GM21723 (cell line): ENCODE measurements around the gene SORT1.

Source experiments
- ATAC-seq: cut with Tn5 transposase; IDR thresholded peaks from one replicate; pipeline ENCODE4 v1.9.1; 2021; ENCODE audit warnings: mild to moderate bottlenecking, moderate library complexity; ENCODE audit not compliant: unreplicated experiment

SORT1 gene

GRCh38 chr1:109277434-109278204, 120.1 kb downstream of the SORT1 start:
- peak; percentile 82 for ATAC-seq

- no peak for ATAC-seq
Observed at GRCh38 chr1:109275706-109276345, 121.9 kb downstream of the SORT1 start.

- ATAC-seq = no peak
Observed at GRCh38 chr1:109274533-109275476, 122.9 kb downstream of the SORT1 start.

- no peak for ATAC-seq
Observed at GRCh38 chr1:109273570-109274288, 124.0 kb downstream of the SORT1 start.

- no peak for ATAC-seq
Observed at GRCh38 chr1:109272831-109273547, 124.7 kb downstream of the SORT1 start.

GRCh38 chr1:109272021-109272799, 125.5 kb downstream of the SORT1 start:
- ATAC-seq = no peak

GRCh38 chr1:109271458-109271857, 126.3 kb downstream of the SORT1 start:
- no peak for ATAC-seq

GRCh38 chr1:109270623-109271317, 126.9 kb downstream of the SORT1 start:
- ATAC-seq = no peak

GRCh38 chr1:109269981-109270622, 127.6 kb downstream of the SORT1 start:
- no peak for ATAC-seq

GRCh38 chr1:109269212-109269980, 128.3 kb downstream of the SORT1 start:
- ATAC-seq = no peak

- ATAC-seq = no peak
Observed at GRCh38 chr1:109268431-109269211, 129.1 kb downstream of the SORT1 start.

GRCh38 chr1:109267743-109268300, 129.9 kb downstream of the SORT1 start:
- no peak for ATAC-seq

- ATAC-seq = no peak
Observed at GRCh38 chr1:109266965-109267364, 130.8 kb downstream of the SORT1 start.

- no peak for ATAC-seq
Observed at GRCh38 chr1:109265741-109266330, 131.9 kb downstream of the SORT1 start.

GRCh38 chr1:109265016-109265415, 132.7 kb downstream of the SORT1 start:
- no peak for ATAC-seq

- ATAC-seq = no peak
Observed at GRCh38 chr1:109264379-109264755, 133.4 kb downstream of the SORT1 start.
